ENCODE results near the gene CDC45.
A peak's percentile ranks its signal among the peaks of the same experiment; 100 is the strongest.
"Not testable (repeated sequence)": the region's sequence is repeated elsewhere in the genome, so short reads cannot be mapped to it uniquely, and the experiment has no call there.

Gene CDC45, protein sequence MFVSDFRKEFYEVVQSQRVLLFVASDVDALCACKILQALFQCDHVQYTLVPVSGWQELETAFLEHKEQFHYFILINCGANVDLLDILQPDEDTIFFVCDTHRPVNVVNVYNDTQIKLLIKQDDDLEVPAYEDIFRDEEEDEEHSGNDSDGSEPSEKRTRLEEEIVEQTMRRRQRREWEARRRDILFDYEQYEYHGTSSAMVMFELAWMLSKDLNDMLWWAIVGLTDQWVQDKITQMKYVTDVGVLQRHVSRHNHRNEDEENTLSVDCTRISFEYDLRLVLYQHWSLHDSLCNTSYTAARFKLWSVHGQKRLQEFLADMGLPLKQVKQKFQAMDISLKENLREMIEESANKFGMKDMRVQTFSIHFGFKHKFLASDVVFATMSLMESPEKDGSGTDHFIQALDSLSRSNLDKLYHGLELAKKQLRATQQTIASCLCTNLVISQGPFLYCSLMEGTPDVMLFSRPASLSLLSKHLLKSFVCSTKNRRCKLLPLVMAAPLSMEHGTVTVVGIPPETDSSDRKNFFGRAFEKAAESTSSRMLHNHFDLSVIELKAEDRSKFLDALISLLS

GRCh38 chr22:19479355-19480172 is at the start of gene CDC45:
TSS of gene CDC45 (plus strand) at chr22:19479920. CDS start at chr22:19479969, 49 bp downstream.
- DNase-seq (ENCODE audit: low read depth) = peak; percentile 92

DNA sequence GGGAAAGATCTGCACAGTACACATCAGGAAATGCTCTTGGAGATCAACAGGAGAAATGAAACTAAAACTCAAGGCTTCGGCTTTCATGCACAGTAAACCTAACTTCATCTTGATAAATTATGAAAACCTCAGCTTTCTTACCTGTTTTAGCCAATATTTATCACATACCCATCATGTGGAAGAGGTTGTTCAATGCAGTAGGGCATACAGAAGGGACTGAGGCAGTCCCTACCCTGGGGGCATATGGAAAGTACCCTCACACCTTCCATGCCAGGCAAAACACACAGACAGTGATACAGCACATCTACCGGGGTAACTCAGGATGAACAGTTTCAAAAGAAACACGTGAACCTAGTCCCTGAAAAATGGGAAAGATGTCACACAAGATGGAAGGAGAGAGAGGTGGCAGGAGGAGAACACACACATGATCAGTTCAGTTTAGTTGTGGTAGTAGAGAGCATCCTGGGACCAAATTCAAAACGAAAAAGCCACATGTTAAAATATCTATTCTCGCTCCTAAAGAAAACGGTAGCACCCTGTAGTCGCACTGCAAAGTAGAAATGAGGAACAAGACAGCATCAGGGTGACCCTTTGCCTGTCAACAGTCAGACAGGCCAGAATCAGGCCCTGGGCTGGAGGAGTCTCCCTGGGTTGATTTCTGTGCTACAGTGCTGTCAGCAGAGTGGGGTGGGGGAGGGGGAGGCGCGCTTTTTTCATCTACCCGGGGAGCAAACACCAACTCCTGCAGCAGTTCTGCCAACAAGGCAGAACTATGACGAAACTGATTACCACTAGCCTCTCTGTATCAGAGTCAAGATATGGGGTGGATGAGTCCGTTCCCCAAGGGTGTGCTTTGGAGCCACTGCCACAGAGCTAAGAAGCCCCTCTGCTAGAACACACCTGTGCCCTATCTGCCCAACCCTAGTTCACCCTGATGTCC is 49.5 kb upstream of the CDC45 start:
- peak; percentile 26 for DNase-seq (ENCODE audit: low read depth)

DNA sequence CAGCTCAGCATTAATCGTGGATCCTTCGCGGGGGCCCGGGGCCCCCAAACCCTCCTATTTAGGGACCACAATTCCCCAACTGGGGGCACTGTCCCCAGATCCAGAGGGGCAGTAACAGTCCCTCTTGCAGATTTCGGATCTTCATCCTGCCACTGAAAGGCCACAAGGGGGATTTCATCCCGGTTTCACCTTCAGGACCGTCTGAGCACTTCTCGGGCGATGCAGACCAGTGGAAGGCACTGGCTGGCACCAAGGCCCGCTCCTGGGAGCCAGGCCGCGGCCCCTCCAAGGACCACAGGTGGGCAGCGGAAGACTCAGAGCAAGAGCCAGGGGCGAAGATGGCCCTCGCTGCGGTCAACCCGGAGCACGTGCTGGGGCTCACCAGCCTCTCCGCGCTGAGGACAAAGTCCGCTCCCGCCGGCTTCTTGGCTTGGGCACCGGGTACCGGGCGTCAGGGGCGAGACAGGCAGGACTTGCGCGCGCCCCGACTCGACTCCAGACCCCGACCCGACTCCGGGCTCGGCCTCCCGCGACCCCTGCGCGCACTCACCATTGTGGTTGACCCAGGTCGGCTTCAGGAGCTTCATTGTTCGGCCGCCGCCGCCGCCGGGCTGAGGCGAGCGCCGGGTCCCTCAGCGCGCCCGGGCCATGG is 48.7 kb upstream of the CDC45 start:
- DNase-seq (ENCODE audit: low read depth) = no peak

- peak; percentile 77 for DNase-seq (ENCODE audit: low read depth)
These were observed 48.0 kb upstream of the CDC45 start, which contains the start of gene HIRA for GRCh38 chr22:19431649-19432132. TSS of gene HIRA (minus strand) at chr22:19431733. CDS start at chr22:19431476, 257 bp downstream.

DNA sequence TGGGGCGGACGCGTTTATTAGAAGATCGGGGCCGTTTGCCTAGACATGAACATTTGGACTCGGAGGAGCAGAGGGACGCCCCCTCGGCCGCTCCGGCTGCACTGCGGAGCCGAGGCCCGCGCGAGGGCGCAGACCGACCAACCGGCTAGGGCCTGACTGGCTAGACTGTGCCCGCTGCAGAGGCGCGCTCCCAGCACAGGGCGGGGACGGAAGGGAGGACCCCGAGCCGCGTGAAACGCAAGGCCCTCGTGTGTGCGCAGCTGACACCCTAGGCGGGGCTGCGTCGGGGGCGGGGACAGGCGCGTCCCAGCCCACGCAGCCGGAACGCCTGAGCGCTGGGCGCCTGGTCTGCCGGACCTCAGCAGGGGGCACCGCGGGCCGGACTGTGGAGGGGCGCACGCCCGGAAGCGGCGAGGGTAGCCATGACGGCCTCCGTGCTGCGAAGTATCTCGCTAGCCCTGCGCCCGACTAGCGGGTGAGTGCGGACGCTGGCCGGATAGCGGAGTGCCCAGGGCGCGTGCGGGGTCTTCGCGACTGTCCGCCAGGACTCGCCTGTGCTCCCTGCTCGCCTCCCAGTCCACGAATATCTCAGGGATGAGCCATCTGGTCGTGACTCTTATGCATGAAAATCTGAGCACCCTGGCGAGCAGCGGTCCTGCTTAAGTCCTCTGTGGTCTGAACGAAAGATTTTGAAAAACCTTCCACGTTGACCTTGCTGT is 47.4 kb upstream of the CDC45 start, which contains the start of gene MRPL40:
TSS of gene MRPL40 (plus strand) at position 413 of the 719 bp plus-strand sequence. CDS start at position 423, 10 bp downstream.
- DNase-seq (ENCODE audit: low read depth) = peak; percentile 86

GRCh38 chr22:19434401-19434800 is 45.3 kb upstream of the CDC45 start:
- DNase-seq (ENCODE audit: low read depth) = no peak

DNA sequence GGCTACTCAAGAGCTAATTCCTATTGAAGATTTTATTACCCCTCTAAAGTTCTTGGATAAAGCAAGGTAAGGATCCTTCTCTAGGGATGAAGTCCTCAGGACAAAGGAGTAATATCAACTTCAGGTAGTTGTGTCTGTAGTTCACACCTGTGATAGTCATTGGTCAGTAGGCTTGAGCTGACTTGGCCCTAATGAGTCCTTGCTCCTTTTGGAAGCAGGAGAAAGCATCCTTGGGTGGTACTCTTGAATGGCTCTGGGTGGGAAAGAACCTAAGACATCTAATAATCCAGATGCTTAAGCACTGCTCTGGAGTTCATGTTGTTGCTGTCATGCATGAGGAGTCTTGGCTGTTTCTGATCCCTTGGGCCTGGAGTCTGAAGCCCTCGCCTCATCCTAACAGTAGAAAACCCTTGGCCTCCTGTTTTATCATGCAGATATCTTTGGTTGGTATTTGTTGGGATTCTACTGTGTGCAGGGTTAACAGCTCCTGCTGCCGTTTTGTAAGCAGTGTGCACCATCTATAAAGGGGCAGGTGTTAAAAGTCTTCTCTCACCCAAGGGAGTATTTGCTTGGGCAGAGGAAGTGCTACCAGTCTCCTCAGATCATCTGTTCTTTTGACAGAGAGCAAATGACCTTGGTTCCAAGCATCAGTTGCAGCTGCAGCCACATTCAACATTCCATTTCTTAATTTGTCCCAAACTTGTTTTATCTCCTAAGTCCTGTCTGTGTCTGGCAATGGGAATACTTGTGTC is 44.7 kb upstream of the CDC45 start:
- DNase-seq (ENCODE audit: low read depth) = no peak

GRCh38 chr22:19436444-19437161 is 43.1 kb upstream of the CDC45 start:
- not testable (repeated sequence) for DNase-seq (ENCODE audit: low read depth)

DNA sequence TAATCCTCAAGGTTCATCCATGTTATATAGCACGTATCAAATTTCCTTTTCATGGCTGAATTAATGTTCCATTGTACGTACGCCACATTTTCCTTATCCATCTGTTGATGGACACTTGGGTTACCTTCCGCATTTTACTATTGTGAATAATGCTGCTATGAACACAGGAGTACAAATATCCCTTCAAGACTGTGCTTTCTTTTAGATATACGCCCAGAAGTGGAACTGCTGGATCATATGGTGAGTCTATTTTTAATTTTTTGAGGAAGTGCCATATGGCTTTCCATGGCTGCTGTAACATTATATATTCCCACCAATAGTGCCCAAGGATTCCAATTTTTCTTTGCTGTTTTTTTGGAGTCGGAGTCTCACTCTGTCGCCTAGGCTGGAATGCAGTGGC is 41.4 kb upstream of the CDC45 start:
- DNase-seq (ENCODE audit: low read depth) = no peak

DNA sequence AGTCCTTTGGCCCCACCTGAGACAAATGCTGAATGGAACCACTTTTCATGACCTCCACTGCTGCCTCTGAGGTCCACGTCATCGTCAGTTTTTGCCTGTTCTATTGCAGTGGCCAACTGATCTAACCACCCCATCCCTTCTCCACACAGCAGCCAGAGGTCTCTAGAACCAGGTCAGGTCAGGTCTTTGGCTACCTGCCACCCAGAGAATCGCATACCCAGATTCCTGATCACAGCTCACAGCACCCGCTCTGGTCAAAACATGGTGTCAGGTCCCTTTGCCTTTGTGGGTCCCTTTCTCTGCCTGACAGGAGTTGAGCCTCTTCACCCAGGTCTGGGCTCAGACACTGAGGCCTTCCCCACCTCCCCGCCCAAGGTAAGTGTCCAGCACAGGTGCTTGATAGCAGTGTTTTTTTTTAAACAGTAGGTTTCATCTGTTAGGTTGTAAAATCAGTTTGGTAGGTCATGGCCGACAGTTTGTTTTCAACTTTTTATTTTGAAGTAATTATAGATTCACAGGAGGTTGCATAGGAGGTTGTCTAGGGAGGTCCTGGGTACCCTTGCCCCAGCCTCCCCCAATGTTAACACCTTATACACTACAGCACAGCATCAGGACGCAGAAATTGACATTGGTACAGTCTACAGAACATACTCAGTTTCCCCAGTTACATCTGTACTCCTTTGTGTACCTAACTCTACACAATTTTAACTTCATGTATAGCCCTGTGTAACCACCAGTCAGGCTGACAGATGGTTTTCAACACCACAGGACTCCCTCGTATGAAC is 39.1 kb upstream of the CDC45 start:
- no peak for DNase-seq (ENCODE audit: low read depth)

DNA sequence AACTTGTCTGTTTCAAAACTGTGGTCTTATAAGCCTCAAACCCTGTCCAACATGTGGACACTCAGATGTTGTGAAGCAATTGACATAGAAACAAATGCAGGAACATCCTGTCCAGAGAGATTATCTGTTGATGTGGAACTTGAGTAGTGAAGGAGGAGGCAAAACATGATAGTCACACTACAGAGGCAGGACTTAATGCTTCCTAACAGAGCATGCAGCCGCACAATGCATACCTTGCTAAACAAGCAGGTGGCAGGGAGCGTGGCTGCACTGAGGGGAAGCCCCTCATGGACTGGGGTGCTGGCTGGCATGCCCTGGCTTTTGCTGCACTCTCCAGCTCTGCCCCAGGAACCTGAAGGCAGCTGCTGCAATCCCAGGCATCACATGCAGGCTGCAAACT is 37.6 kb upstream of the CDC45 start:
- no peak for DNase-seq (ENCODE audit: low read depth)

GRCh38 chr22:19443544-19444211 is 36.0 kb upstream of the CDC45 start:
- no peak for DNase-seq (ENCODE audit: low read depth)

DNA sequence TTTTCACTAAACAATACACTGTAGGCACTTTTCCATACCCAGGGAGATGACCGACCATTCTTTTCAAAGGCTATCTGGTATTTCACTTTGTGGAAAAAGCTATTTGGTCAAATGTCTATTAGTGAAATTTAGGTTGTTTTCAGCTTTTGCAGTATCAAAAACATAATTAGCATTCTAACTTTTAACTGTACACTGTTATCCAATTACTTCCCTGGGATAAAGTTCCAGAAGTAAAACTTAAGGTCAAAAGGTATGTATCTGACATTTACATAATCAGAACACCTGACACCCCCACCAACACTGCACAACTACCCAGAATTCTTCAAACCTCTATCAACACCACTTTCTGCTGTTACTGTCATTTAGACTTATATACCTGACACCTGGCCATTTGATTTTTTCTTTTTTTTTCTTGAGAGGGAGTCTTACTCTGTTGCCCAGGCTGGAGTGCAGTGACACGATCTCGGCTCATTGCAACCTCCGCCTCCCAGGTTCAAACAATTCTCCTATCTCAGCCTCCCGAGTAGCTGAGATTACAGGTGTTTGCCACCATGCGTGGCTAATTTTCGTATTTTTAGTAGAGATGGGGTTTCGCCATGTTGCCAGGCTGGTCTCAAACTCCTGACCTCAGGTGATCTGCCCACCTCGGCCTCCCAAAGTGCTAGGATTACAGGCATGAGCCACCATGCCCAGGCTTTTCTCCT is 34.3 kb upstream of the CDC45 start:
- DNase-seq (ENCODE audit: low read depth) = not testable (repeated sequence)

- no peak for DNase-seq (ENCODE audit: low read depth)
These were observed 33.0 kb upstream of the CDC45 start for GRCh38 chr22:19446603-19447329.

GRCh38 chr22:19447330-19448075 is 32.2 kb upstream of the CDC45 start, which contains the start of gene C22orf39:
TSS of gene C22orf39 (minus strand) at chr22:19447711. CDS start at chr22:19447688, 23 bp downstream.
- DNase-seq (ENCODE audit: low read depth) = peak; percentile 83
